NB4 (cell line): ENCODE data around the gene SLC43A3.

Experiments used
- DNase-seq: peaks from one replicate; pipeline ENCODE4 v3.0.0; 2010; ENCODE audit warnings: low read depth
- H3K4me3 ChIP-seq: one replicate; pipeline ENCODE4 v1.5.1; 2011; ENCODE audit warnings: mild to moderate bottlenecking, low read depth, low read length, moderate library complexity
- MYC ChIP-seq: IDR thresholded peaks from 2 replicates; pipeline ENCODE4 v1.6.1; 2011; ENCODE audit warnings: low read depth, low read length
- POLR2A ChIP-seq: IDR thresholded peaks from 2 replicates; pipeline ENCODE4 v1.6.1; 2011; ENCODE audit warnings: mild to moderate bottlenecking; ENCODE audit not compliant: insufficient read length; ENCODE audit errors: extremely low read depth
- TF ChIP-seq, protein P1 (sequence below): IDR thresholded peaks from one replicate; pipeline ENCODE4 v1.5.1; 2012; ENCODE audit warnings: low read depth, low read length
- TF ChIP-seq, protein P2 (sequence below): IDR thresholded peaks from 2 replicates; pipeline ENCODE4 v1.6.1; 2011; ENCODE audit warnings: low read depth, low read length

The SLC43A3 gene

DNA sequence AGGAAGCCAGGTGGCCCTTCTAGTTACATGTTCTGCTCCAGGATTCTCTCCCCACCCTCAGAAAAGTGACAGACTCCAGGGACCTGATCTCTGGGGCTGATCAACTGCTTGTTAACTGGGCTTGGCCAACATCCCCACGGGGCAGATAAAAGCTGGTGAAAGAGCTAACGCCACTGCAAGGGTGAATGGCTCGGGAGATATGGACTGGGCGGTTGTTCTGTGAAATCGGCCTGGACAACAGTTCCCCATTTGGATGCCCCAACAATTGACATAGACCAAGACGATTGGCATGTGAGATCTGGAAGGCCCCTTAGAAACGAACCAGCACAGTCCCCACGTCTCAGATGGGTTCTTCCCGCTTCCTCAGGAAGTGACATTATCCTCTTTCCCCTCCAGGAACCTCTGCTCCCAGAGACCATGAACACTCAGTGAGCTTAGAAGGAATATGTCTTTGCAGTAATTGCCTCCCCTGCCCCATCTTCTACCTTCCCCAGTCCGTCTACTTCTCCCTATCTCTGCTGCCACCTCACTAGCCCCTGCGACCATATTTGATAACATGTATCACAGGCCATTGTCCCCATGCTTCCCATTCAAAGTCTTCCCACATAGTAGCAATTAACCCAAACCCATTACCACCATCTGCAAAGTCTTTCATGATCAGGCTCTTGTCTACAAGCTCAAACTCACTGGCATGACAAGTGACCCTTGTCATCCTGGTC, 30.9 kb downstream of the SLC43A3 start:
- peak; percentile 81 for DNase-seq
- TF ChIP-seq MYC, result no peak
- no peak for TF ChIP-seq POLR2A
- TF ChIP-seq, protein P1, sequence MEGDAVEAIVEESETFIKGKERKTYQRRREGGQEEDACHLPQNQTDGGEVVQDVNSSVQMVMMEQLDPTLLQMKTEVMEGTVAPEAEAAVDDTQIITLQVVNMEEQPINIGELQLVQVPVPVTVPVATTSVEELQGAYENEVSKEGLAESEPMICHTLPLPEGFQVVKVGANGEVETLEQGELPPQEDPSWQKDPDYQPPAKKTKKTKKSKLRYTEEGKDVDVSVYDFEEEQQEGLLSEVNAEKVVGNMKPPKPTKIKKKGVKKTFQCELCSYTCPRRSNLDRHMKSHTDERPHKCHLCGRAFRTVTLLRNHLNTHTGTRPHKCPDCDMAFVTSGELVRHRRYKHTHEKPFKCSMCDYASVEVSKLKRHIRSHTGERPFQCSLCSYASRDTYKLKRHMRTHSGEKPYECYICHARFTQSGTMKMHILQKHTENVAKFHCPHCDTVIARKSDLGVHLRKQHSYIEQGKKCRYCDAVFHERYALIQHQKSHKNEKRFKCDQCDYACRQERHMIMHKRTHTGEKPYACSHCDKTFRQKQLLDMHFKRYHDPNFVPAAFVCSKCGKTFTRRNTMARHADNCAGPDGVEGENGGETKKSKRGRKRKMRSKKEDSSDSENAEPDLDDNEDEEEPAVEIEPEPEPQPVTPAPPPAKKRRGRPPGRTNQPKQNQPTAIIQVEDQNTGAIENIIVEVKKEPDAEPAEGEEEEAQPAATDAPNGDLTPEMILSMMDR, result no peak
- TF ChIP-seq, protein P2, sequence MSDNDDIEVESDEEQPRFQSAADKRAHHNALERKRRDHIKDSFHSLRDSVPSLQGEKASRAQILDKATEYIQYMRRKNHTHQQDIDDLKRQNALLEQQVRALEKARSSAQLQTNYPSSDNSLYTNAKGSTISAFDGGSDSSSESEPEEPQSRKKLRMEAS, result no peak

DNA sequence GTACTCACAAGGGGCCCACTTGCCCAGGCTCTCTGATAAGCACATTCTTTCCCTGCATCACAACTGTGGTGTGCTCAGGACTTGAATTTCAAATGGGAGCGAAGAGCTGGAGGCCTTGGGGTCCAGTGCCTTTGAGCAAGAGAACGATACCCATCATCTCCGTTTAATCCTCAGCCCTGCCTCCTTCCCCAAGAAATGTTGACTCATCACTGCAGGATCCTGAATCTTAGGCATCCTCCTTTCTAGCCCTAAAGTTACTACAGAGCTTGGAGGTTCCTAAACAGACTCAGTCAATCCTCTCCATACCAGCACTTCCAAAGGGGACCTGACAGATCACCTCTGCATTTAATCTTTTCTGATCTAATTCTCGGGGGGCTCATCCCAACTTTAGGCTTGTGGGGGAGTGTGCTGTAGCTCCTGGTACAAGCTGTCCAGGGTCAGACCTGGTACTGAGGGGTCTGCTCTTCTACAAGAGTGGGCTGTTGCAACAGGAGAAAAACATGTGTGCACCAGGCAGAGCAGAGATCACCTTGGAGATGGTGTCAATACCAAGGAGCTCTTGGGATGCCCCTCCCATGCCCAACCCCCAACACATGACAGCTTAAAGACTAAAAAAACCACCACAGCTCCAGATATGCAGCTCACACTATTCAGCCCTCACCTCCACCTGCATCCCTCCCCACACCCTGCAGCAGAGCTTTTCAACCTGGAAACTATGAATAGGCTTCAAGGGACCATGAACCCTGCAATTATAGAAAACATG, 32.5 kb downstream of the SLC43A3 start:
- no peak for DNase-seq
- TF ChIP-seq MYC, result no peak
- TF ChIP-seq, protein P1, result no peak
- H3K4me3 ChIP-seq, result no peak overlapping the region

More for the DNA sequence above, 30.9 kb downstream of the SLC43A3 start:
- no peak overlapping the region for H3K4me3 ChIP-seq

DNA sequence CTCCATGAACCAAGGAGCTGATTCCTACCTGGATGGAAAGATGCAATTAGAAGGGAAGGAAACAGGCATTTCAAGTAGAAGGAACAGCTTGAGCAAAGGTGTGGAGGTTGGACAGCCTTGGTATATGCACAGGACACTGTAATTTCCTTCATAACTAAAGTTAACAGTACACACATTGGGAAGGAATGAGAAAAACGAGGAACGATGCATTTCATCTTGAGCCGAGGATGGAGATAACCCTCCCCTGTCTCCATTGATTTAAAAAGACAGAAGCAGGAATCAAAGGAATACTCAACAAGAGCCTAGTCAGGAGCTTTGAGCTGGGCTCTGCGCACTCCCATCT, 34.2 kb downstream of the SLC43A3 start:
- no peak overlapping the region for H3K4me3 ChIP-seq
- TF ChIP-seq, protein P1, result no peak
- TF ChIP-seq MYC, result no peak
- DNase-seq, result no peak

DNA sequence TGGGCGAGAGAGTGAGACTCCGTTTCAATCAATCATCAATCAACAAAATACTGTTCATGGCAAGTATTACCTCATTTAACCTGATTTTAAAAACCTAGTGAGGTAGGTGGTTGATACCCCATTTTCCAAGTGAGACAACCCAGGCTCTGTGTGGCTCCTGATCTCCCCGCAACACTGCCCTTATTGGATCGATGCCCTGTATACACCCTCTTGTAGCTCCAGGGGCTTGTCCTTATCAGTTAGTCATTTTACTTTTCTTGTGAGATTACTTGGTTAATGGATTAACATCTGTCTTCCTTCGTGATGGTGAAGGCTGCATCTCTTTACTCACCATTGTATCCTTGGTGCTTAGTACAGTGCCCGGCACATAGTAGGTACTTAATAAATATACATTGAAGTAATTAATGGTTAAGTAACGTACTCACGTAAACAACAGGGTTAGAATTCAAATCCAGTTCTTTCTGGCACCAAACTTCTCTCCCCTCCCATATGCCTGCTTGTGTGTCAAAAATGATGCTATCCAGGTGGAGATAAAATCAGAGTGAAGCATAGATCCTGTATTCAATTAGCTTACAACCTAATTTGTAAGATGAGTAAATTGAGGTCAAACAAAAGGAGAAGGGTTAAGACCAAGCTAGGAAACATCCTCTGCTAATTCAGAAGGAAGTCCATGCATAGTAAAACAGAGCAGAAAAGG, 34.7 kb downstream of the SLC43A3 start:
- TF ChIP-seq, protein P1, result no peak
- TF ChIP-seq POLR2A (no peak), MYC (no peak)
- TF ChIP-seq, protein P2, result no peak
- no peak overlapping the region for H3K4me3 ChIP-seq
- no peak for DNase-seq

DNA sequence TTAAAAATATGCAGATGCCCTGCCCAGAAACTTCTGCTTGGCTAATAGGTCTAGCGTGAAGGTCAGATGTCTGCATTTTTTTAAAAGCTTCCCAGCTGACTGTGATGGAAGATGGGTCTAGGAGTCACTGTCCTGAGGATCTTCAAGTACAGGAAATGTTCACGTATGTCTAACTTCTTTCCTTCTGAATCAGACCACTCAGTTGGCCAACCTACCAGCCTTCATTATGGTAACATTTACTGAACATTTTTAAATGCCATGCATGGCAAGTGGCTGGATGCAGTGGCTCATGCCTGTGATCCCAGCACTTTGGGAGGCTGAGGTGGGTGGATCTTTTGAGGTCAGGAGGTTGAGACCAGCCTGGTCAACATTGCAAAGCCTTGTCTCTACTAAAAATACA, 35.4 kb downstream of the SLC43A3 start:
- TF ChIP-seq, protein P1, result no peak
- TF ChIP-seq POLR2A (no peak), MYC (no peak)
- TF ChIP-seq, protein P2, result no peak

DNA sequence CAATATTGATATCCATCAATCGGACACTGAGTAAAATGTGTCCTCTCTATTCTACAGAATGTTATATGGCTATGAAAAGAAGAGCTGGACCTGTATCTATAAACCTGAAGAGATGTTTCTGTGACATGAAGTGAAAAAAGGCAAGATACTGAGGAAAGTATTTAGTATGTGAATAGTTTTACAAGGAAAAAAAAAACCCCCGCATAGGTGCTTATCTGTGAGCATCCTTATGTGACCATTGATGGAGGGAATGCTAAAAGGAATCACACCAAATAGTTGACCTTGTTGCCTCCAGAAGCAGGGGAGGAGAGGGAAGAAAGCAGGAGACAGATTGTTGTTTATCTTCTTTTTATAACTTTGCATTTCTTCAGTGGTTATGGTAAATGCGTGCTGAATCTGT, 35.8 kb downstream of the SLC43A3 start:
- no peak for DNase-seq
- no peak overlapping the region for H3K4me3 ChIP-seq
- TF ChIP-seq POLR2A, result no peak
- TF ChIP-seq, protein P2, result no peak

More for the DNA sequence above, 35.4 kb downstream of the SLC43A3 start:
- peak; percentile 46 for DNase-seq
- H3K4me3 ChIP-seq, result no peak overlapping the region
